OCI-LY1 (cell line): ENCODE results near the gene SEC24C.
"Not testable (repeated sequence)": the region's sequence is repeated elsewhere in the genome, so short reads cannot be mapped to it uniquely, and the experiment has no call there.

ENCODE experiments used
- EZH2 ChIP-seq: fragments of 200-600 bp; sonication (generic), shearing (Covaris generic); IDR thresholded peaks from 2 replicates; pipeline ENCODE4 v1.8.0; 2017; ENCODE audit warnings: borderline replicate concordance, mixed run types, mild to moderate bottlenecking, antibody characterized with exemption, low read length, moderate library complexity, mixed read lengths
- TF ChIP-seq, protein P1 (sequence below): fragments of 200-600 bp; sonication (generic), shearing (Covaris generic); IDR thresholded peaks from 2 replicates; pipeline ENCODE4 v1.5.1; 2017; ENCODE audit warnings: mild to moderate bottlenecking, antibody characterized with exemption, low read length, moderate library complexity, mixed read lengths

DNA sequence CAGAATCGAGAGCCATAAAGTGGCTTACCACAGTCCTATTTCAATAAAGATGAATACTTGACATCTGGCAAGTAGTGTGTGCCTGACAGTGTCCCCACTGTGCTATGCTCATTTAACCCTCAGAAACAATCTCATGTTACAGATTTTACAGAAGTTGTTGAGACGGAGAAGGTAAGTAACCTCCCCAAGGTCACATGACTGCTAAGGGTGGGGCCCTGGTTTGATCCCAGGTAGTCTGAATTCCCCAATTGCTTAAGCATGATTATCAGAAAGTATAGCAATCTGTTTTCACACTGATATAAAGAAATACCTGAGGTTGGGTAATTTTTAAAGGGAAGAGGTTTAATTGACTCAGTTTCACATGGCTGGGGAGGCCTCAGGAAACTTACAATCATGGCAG lies 45.4 kb upstream of the SEC24C start:
- TF ChIP-seq, protein P1, sequence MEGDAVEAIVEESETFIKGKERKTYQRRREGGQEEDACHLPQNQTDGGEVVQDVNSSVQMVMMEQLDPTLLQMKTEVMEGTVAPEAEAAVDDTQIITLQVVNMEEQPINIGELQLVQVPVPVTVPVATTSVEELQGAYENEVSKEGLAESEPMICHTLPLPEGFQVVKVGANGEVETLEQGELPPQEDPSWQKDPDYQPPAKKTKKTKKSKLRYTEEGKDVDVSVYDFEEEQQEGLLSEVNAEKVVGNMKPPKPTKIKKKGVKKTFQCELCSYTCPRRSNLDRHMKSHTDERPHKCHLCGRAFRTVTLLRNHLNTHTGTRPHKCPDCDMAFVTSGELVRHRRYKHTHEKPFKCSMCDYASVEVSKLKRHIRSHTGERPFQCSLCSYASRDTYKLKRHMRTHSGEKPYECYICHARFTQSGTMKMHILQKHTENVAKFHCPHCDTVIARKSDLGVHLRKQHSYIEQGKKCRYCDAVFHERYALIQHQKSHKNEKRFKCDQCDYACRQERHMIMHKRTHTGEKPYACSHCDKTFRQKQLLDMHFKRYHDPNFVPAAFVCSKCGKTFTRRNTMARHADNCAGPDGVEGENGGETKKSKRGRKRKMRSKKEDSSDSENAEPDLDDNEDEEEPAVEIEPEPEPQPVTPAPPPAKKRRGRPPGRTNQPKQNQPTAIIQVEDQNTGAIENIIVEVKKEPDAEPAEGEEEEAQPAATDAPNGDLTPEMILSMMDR: not testable (repeated sequence)
- not testable (repeated sequence) for TF ChIP-seq EZH2
